AG10803 (cell line): ENCODE data around the gene NUDT9.
A peak's percentile ranks its signal among the peaks of the same experiment; 100 is the strongest.
"Not testable (repeated sequence)": the region's sequence is repeated elsewhere in the genome, so short reads cannot be mapped to it uniquely, and the experiment has no call there.

Source experiments
- DNase-seq: peaks from one replicate; pipeline ENCODE4 v3.0.0; 2010; ENCODE audit warnings: low read depth
- H3K4me3 ChIP-seq: 2 replicates; pipeline ENCODE4 v1.5.1; 2011; ENCODE audit warnings: mild to moderate bottlenecking, low read length, control low read depth
- CTCF ChIP-seq: conservative IDR thresholded peaks from 2 replicates; pipeline ENCODE4 v1.5.1; 2011; ENCODE audit warnings: mild to moderate bottlenecking, low read length, control low read depth, inconsistent platforms

Gene NUDT9

GRCh38 chr4:87422104-87423052 is at the start of gene NUDT9:
Gene NUDT9, plus strand, starts transcription at chr4:87422573. Its CDS starts 333 bp downstream, at chr4:87422906.
- no peak for TF ChIP-seq CTCF
- peak; percentile 97 for DNase-seq
- peak within 1 kb of the TSS; percentile 96 for H3K4me3 ChIP-seq

GRCh38 chr4:87375719-87376291 is 46.6 kb upstream of the NUDT9 start:
- DNase-seq = peak; percentile 88
- no peak overlapping the region for H3K4me3 ChIP-seq
- TF ChIP-seq CTCF = peak; percentile 89

GRCh38 chr4:87377816-87378215 is 44.6 kb upstream of the NUDT9 start:
- no peak overlapping the region for H3K4me3 ChIP-seq
- no peak for TF ChIP-seq CTCF
- no peak for DNase-seq

- TF ChIP-seq CTCF = no peak
- H3K4me3 ChIP-seq = no peak overlapping the region
- DNase-seq = no peak
Measured at GRCh38 chr4:87382116-87382515, 40.3 kb upstream of the NUDT9 start.

- DNase-seq = no peak
- H3K4me3 ChIP-seq = no peak overlapping the region
- no peak for TF ChIP-seq CTCF
Measured at GRCh38 chr4:87382931-87383330, 39.4 kb upstream of the NUDT9 start.

- DNase-seq, H3K4me3 ChIP-seq: not testable (repeated sequence)
Measured at GRCh38 chr4:87384466-87385132, 37.8 kb upstream of the NUDT9 start.

- no peak overlapping the region for H3K4me3 ChIP-seq
- DNase-seq = no peak
- no peak for TF ChIP-seq CTCF
Measured at GRCh38 chr4:87387237-87387636, 35.1 kb upstream of the NUDT9 start.
